ENCODE measurements around the gene RAPGEF1.

- no peak for TF ChIP-seq CTCF (IDR thresholded peaks at IDR 0.05; ENCODE audit: low read length)
- TF ChIP-seq EZH2 (optimal IDR thresholded peaks at IDR 0.05; ENCODE audit: low read depth, low read length): no peak
- TF ChIP-seq EZH2phosphoT487 (IDR thresholded peaks at IDR 0.05; ENCODE audit: low read length): no peak
Measured at GRCh38 chr9:131594906-131595665, 144.8 kb downstream of the RAPGEF1 start.
